Stimulated activated CD8-positive, alpha-beta memory T cell treated with anti-CD3 and anti-CD28 coated beads, Interleukin-4, amount 100 ng/mL, for 48 hours (primary cell): ENCODE results near the gene CARMIL1.

Experiments used
- DNase-seq: peaks from one replicate; pipeline ENCODE4 v3.0.0-alpha.2; 2020

The CARMIL1 gene

DNA sequence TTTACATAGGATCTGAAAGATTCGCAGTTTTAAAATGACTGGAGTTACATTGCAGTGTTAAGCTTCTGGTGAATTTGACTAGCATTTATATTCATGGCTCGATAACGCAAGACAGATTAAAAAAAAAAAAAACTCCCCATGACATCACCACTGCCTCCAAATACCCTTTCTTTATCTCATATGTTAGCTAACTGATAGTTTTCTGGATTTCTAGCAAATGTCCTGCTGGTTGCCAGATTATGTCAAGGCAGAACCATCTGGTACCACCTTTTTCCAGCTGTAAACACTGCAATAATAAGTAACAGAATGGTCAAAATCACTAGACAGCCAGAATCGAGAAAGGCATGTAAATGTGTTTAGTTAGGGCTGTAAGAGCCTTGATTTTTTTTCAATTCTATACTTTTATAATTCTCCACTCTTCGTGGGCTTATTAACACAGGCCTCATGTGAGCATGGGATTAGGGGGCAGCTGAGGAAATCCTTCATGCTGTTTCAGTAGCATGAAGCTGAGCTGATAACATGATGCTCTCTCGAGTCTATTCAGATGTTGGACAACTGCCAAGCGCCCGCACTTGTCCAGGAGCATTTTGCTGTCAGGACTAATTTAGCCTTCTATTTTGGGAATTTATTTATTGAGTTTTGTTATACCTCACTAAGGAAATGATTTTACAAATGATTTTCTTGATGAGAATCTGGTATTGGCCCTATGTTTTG lies 206.8 kb downstream of the CARMIL1 start:
- no peak for DNase-seq

DNA sequence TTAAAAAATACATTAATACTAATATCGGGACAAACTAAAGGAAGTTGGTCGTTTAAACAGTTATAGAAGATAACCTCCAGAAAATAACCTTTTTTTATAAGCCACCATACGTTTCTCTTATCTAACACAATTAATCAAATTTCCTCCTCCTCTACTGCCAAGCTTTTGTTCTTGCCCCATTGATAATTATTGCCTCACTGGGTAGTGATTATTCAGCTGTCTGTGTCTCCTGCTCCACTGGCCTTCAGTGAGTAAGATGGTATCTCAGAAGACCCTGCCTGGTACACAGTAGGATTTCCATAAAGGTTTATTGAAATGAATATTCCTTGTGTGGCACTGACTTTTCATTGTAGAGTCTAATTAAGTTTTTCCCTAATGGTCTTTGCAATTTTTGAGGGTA lies 207.4 kb downstream of the CARMIL1 start:
- DNase-seq = no peak

DNA sequence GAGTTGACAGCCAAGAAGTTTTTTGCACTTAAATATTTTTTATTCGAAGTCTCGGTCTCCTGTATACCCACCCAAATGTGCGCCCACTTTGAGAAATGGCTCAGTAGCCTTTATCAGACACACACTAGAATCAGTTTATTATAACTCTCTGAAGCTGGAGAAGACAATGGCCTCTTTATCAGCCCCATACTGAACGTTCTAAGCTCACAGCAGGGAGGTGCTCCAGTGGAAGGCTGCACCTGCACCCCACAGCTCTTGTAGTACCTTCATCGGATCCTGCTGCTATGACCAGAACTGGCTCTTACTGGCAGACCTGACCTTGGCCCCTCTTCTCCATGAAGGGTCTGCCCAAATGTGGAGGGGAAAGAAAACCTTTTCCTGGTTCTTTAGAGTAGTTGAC lies 207.8 kb downstream of the CARMIL1 start:
- no peak for DNase-seq

DNA sequence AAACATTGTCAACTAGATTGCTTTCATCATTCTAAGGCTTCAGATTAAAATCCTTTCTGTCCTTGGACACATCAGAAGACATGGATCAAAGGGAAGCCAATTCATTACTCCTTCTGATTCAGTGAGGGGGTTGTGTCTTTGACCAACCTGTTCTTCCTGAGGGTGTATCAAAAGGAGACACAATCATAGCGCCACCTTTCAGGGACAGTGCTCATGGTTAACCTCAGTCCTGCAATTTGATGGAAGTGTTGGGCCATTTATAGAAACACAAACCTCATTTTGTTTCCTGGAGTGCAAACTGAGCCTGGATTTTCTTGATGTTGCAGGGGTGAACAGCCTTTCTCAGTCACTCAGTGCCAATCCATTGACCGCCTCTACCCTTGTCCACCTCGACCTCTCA lies 209.0 kb downstream of the CARMIL1 start:
- DNase-seq = no peak

- no peak for DNase-seq
Observed at GRCh38 chr6:25489399-25489798, 210.2 kb downstream of the CARMIL1 start.

DNA sequence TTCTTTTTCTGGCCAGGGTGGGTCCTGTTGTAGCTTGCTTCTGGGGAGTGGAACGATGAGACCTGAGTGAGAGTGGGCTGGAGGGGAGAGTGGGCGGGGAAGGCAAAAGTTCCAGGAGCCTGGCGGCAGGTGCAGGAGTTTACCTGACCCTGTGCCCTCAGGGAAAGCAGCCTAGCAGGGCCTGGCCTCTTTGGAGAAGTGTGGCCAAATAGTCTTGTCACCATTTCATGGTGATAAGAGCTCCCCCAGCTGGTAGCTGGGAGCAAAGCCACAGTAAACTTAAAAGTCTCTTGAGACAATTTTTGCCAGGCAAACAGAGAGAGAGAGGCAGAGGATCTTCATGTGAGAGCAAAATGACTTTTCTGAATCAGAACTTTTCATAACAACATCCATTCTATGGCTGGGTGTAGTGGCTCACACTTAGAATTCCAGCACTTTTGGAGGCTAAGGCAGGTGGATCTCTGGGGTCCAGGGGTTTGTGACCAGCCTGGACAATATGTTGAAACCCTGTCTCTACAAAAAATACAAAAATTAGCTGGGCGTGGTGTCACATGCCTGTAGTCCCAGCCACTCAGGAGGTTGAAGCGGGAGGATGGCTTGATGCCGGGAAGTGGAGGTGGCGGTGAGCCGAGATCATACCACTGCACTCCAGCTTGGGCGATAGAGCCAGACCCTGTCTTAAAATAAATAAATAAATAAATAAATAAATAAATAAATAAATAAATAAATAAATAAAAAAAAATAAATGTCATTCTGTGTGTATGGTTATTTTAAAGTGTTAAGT lies 211.0 kb downstream of the CARMIL1 start:
- DNase-seq = peak; percentile 70

DNA sequence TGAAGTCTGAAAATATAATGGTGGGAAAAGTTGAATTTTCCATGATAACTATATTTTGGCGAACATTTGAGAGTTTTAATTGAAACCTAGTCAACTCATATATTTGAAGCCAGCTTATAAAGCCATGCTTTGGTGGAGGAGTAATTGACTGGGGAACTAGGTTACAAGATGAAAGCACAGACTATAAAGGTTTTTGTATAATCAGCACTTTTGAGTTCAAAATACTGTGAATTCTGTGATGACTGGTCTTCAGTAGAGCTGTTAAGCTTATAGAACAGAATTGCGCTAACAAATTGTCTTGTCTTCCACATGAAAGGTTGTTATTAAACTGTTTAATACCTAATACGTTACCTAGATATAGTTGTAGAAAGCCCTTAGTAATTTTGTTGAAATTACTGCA lies 213.8 kb downstream of the CARMIL1 start:
- DNase-seq = no peak

GRCh38 chr6:25494469-25494868 lies 215.3 kb downstream of the CARMIL1 start:
- no peak for DNase-seq

DNA sequence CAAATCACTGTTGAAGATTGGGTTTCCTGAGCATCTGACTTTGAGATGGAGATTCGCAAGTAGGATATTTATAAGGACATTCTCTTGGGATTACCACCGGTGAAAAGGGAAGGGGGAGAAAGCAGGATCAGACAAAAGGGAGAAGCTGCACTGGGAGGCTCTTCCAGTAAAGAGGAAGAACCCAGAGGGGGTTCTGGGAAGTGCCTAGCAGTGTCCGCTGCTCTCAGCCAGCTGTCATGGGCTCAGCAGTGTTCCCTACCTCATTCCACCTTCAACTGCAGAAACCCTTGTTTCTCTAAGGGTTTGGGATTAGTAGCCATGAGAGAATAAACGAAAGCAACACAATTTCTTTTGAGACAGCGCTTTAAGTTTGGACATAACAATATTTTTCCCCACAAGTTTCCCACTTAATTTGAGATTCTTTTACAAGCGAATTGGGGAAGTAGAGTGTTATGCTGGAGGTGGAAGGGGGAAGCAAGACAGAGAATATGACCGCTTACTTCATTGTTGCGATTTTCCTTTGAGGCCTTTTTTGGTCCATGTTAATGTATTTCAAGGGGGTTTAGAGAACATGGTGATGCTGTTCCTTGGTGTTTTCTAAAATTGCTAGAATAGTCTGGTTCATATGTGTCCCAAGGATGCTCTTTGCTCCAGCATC lies 218.3 kb downstream of the CARMIL1 start:
- DNase-seq = no peak

GRCh38 chr6:25498505-25498904 lies 219.3 kb downstream of the CARMIL1 start:
- DNase-seq = no peak

- no peak for DNase-seq
Observed at GRCh38 chr6:25499615-25500235, 220.6 kb downstream of the CARMIL1 start.

GRCh38 chr6:25503686-25504085 lies 224.5 kb downstream of the CARMIL1 start:
- DNase-seq = no peak

GRCh38 chr6:25504661-25505060 lies 225.5 kb downstream of the CARMIL1 start:
- no peak for DNase-seq

- DNase-seq = no peak
Observed at GRCh38 chr6:25506020-25506419, 226.8 kb downstream of the CARMIL1 start.

- DNase-seq = no peak
Observed at GRCh38 chr6:25508051-25508450, 228.9 kb downstream of the CARMIL1 start.

DNA sequence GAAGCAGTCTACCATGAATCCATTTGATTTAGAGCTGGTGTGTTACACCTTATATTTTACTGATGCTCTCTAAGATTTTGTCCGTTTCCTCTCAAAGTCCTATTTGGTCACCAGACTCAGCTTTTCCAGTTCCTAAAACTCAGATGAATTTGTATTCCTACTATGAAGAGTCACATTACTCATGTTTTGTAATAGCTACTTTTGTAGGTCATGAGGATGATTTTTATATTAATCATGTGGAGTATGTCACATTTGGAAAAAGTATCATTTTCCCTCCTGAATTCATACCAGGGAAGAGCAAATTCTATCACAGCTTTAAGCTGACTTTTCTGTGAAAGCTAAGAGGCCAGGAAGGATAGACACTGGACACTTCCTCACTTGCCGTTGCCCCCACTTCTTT lies 232.2 kb downstream of the CARMIL1 start:
- no peak for DNase-seq

GRCh38 chr6:25512560-25512959 lies 233.4 kb downstream of the CARMIL1 start:
- no peak for DNase-seq

DNA sequence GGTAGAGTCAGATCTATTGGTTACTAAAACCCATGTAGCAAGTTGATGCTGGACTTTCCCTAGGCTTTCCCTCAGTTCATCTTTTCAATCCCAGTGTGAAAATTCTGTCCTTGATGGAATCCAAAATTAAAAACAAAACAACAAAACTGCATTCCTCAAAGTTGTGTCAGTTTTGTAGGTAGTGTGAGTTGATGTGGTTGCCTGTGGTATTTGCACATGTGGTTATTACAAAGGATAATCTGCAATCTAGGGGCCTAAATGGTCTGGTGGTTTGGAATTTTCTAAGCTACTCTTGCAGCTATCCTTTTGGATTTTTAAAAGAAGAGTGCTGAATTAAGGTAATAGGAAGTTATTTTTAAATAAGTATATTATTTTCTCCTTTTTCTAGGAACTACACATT lies 240.7 kb downstream of the CARMIL1 start:
- no peak for DNase-seq

GRCh38 chr6:25524542-25524941 lies 245.4 kb downstream of the CARMIL1 start:
- no peak for DNase-seq

DNA sequence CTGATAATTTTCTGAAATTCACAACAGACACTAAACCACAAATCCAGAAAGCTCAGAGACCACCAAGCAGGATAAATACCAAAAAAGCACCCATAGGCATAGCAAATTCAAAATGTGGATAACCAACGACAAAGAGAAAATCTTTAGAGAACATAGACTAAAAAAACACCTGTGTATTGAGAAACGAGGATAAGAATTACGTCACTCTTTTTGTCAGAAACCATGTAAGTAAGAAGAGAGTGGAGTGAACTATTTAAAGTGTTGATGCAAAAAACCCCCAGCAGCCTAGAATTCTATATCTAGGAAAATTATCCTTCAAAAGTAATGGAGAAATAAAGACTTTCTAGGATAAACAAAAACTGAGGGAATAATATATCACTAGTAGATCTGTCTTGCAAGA lies 245.9 kb downstream of the CARMIL1 start:
- no peak for DNase-seq

GRCh38 chr6:25534942-25535631 lies 255.9 kb downstream of the CARMIL1 start:
- no peak for DNase-seq

DNA sequence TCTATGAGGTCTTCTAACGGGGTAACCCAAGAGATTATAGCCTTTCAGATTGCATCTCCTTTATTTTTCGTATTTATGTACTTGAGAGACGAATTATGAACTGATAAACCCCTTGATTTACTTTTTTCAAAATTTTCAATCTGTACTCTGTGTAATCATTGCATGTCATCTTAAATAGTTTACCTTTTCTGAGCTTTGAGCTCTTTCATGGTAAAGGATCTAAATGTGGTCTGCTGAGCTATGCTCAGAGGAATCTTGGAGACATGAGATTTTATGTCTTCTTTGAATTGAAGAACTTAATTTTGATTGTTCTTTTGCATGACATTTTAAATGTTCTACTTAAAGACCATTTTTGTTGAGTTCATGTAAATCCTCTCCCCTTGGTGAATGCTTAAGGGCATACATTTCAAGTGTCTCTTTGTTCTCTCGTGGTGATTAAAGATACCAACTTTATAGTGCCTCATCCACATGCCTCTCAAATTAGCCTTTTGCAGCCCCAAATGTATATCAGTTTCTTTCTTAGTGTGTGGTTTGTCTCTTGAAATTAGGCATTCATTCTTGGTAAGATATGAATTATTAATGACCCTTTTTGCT lies 256.6 kb downstream of the CARMIL1 start:
- no peak for DNase-seq

GRCh38 chr6:25536781-25537180 lies 257.6 kb downstream of the CARMIL1 start:
- DNase-seq = no peak
